GM19099 (cell line): ENCODE results near the gene LONRF2.

ENCODE experiments used
- POLR2A ChIP-seq: IDR thresholded peaks from 3 replicates; pipeline ENCODE4 v1.6.1; 2011; ENCODE audit warnings: low read depth; ENCODE audit not compliant: insufficient read length; ENCODE audit errors: extremely low read depth

LONRF2 gene

GRCh38 chr2:100321866-100322820, at the start of gene LONRF2:
LONRF2 (minus strand) TSS chr2:100322501; CDS start chr2:100322093, 408 bp downstream.
- TF ChIP-seq POLR2A = no peak

GRCh38 chr2:100367163-100367562, 44.9 kb upstream of the LONRF2 start:
- no peak for TF ChIP-seq POLR2A

GRCh38 chr2:100365434-100365833, 43.1 kb upstream of the LONRF2 start:
- no peak for TF ChIP-seq POLR2A

DNA sequence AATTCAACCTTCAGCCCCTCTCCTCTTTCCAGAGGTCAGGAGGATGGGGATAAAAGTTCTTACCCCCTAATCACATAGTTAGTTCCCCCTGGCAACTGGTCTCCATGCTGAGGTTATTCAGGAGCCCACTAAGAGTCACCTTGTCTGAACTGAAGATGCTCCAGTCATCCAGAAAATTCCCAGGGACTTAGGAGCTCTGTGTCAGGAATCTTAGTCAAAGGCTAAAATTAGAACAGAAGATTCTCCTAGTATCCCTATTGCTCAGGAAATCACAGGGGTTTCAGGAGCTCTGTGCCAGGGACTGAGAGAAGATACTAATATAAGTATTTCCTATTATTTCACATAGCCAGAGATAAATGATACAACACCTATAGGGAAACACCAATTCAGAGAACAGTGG, 37.3 kb upstream of the LONRF2 start:
- no peak for TF ChIP-seq POLR2A

- no peak for TF ChIP-seq POLR2A
Measured at GRCh38 chr2:100358554-100358953, 36.3 kb upstream of the LONRF2 start.

DNA sequence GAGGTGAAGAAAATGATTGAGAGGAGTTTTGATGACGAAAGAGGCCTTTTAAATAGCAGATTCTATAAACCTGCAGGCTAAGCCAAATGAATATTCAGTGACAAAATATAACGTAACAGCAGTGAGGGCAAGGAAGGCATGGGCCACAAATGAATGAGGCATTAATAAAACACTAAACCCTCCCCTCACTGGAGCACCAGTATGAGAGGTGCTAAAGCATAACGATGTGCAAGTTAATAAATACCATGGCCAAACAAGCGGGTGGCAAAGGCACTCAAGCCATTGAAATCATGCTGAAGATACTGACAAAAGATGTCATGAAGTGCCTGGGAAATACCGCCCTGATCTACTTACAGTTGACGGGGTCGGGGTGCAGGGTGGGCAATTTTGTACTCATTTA, 30.2 kb upstream of the LONRF2 start:
- no peak for TF ChIP-seq POLR2A

DNA sequence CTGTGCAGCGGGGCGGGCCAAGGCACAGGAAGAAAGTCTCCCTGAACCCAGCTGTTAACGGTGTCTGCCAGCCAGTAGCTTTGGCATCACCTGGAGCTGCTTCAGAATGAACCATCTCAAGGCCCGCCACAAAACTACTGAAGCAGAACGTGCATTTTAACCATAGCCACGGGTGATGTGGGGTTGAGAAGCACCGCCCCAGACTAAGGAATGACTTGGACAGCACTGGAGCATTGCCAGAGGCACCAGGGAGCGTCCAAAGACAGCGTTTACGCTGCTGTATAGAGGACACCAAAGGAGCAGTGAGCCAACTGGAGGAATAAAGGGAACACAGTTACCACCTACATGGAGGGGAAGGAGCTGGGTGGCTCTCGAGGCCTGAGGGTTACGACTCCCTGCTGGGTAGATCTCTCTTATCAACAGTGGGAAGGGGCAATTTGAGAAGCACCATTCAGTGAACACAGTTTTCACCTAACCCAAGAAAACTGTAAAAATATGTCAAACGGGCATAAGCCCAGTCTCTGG, 28.4 kb upstream of the LONRF2 start:
- no peak for TF ChIP-seq POLR2A

- no peak for TF ChIP-seq POLR2A
Measured at GRCh38 chr2:100344433-100344832, 22.1 kb upstream of the LONRF2 start.

- no peak for TF ChIP-seq POLR2A
Measured at GRCh38 chr2:100339823-100340222, 17.5 kb upstream of the LONRF2 start.

- TF ChIP-seq POLR2A = no peak
Measured at GRCh38 chr2:100334929-100335328, 12.6 kb upstream of the LONRF2 start.

- TF ChIP-seq POLR2A = no peak
Measured at GRCh38 chr2:100327742-100328141, 5.4 kb upstream of the LONRF2 start.

- no peak for TF ChIP-seq POLR2A
Measured at GRCh38 chr2:100321179-100321865, 979 bp downstream of the LONRF2 start.

DNA sequence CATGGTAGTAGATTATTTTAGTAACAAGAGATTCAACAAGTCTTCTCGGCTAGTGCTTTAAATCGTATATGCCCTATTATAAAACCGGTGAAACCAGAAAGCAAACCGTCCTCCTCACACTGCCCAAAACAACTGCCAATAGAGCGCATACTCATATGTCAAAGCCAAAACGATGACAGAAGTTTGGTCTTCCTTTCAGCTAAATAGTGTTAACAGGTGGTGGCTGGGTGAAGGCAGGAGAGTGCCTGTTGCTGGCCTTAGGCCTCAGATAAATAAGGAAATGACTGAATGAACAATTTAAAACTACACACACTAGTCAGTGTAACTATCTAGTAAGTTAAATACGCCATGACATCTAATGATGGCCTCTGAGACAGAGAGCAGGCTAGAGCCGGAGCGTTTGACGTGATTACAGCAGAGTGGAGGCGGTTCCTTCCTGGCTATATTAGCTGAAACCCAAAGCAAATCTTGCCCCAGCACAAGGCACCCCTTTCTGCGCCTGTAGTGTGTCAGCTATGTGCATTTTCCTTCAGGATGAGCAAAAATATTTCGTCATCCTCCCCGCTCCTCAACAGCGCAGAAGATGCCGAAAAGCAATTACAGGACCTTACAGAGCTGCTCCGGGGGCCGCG, 1.6 kb downstream of the LONRF2 start:
- TF ChIP-seq POLR2A = no peak

DNA sequence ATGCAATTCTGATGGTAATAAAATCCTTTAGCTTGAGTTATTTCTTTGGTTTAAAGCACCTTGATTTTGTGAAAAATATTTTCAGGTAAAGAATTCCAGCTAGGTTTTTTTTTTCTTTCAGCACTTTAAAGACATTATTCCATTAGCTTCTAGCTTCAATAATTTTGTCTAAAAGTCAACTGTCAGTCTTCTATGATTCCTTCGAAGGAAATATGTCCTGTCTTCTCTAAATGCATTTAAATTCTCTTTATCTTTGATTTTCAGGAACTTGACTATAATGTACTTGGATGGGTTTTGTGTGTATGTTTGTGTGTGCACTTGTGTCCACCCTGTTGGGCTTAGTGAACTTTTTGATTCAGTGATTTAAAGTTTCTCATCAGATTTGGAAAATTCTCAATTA, 4.7 kb downstream of the LONRF2 start:
- no peak for TF ChIP-seq POLR2A
